DND-41 (cell line): ENCODE results near the gene ARHGEF3.

Experiments used
- ATAC-seq: fragments of 200-7000 bp; cut with Tn5 transposase; 3 replicates; pipeline ENCODE4 v1.9.1; 2021; ENCODE audit warnings: low read depth; ENCODE audit not compliant: insufficient read depth
- DNase-seq: peaks from one replicate; pipeline ENCODE4 v3.0.0-alpha.2; 2020
- H2AFZ ChIP-seq: 2 replicates; pipeline ENCODE4 v1.6.0; 2012; ENCODE audit warnings: low read depth, low read length
- H3K27ac ChIP-seq: 2 replicates; pipeline ENCODE4 v1.5.1; 2012; ENCODE audit warnings: low read length, inconsistent platforms
- H3K27me3 ChIP-seq: fragments of 200-600 bp; sonication (generic); 2 replicates; pipeline ENCODE4 v1.6.0; 2012; ENCODE audit warnings: low read length, mild to moderate bottlenecking, inconsistent platforms; ENCODE audit not compliant: insufficient read depth, poor library complexity
- H3K36me3 ChIP-seq: 2 replicates; pipeline ENCODE4 v1.5.1; 2012; ENCODE audit warnings: low read length, inconsistent platforms; ENCODE audit not compliant: insufficient read depth
- H3K4me1 ChIP-seq: 2 replicates; pipeline ENCODE4 v1.5.1; 2012; ENCODE audit warnings: mild to moderate bottlenecking, low read length; ENCODE audit not compliant: insufficient read depth
- H3K4me2 ChIP-seq: 2 replicates; pipeline ENCODE4 v1.6.0; 2012; ENCODE audit warnings: mild to moderate bottlenecking, moderate library complexity, low read length, inconsistent platforms; ENCODE audit not compliant: insufficient read depth
- H3K4me3 ChIP-seq, 2 experiments: fragments of 200-600 bp in 1 of 2; shearing (Covaris generic) in 1 of 2; 2 replicates each; pipeline ENCODE4 v1.5.1; 2012 to 2016; ENCODE audit warnings: inconsistent platforms in 2 of 2, low read length in 2 of 2, mild to moderate bottlenecking in 2 of 2, low read depth in 1 of 2, moderate library complexity in 1 of 2
- H3K79me2 ChIP-seq: 2 replicates; pipeline ENCODE4 v1.6.0; 2012; ENCODE audit warnings: low read length, inconsistent platforms; ENCODE audit not compliant: insufficient read depth
- H3K9ac ChIP-seq: 2 replicates; pipeline ENCODE4 v1.6.0; 2012; ENCODE audit warnings: low read depth, mild to moderate bottlenecking, inconsistent platforms, low read length, moderate library complexity
- H3K9me3 ChIP-seq: 2 replicates; pipeline ENCODE4 v1.5.1; 2012; ENCODE audit warnings: low read length, moderate library complexity, mild to moderate bottlenecking, inconsistent platforms; ENCODE audit not compliant: insufficient read depth, severe bottlenecking
- H4K20me1 ChIP-seq: 2 replicates; pipeline ENCODE4 v1.6.0; 2012; ENCODE audit warnings: low read length; ENCODE audit not compliant: insufficient read depth
- EZH2 ChIP-seq: IDR thresholded peaks from 3 replicates; pipeline ENCODE4 v1.6.1; 2012; ENCODE audit warnings: borderline replicate concordance, low read depth, mild to moderate bottlenecking, moderate library complexity, low read length, inconsistent platforms; ENCODE audit not compliant: severe bottlenecking
- TF ChIP-seq, protein P1 (sequence below): IDR thresholded peaks from 2 replicates; pipeline ENCODE4 v1.5.1; 2012; ENCODE audit warnings: borderline replicate concordance, low read length, moderate library complexity, mild to moderate bottlenecking; ENCODE audit not compliant: poor library complexity, severe bottlenecking; ENCODE audit errors: extremely low read depth

The ARHGEF3 gene

GRCh38 chr3:56787784-56788256 lies 13.9 kb downstream of the ARHGEF3 start:
- Histone ChIP-seq H3K36me3 (peaks cover 40% of the 10 kb centered on the region), H2AFZ (no peak overlapping the region), H3K4me3 (no peak overlapping the region; a peak in 1 of 4 replicates), H3K4me1 (peaks cover 100% of the 10 kb centered on the region), H3K27me3 (no peaks in the 10 kb centered on the region), H3K9me3 (no peaks in the 10 kb centered on the region), H3K27ac (peak overlapping the region; percentile 89), H3K9ac (peak overlapping the region; percentile 53), H3K4me2 (peak overlapping the region; percentile 64), H3K79me2 (peaks cover 95% of the 10 kb centered on the region), H4K20me1 (peaks cover 23% of the 10 kb centered on the region; the same call in 1 of the 2 replicates)
- ATAC-seq (no peak), DNase-seq (no peak)
- TF ChIP-seq, protein P1, sequence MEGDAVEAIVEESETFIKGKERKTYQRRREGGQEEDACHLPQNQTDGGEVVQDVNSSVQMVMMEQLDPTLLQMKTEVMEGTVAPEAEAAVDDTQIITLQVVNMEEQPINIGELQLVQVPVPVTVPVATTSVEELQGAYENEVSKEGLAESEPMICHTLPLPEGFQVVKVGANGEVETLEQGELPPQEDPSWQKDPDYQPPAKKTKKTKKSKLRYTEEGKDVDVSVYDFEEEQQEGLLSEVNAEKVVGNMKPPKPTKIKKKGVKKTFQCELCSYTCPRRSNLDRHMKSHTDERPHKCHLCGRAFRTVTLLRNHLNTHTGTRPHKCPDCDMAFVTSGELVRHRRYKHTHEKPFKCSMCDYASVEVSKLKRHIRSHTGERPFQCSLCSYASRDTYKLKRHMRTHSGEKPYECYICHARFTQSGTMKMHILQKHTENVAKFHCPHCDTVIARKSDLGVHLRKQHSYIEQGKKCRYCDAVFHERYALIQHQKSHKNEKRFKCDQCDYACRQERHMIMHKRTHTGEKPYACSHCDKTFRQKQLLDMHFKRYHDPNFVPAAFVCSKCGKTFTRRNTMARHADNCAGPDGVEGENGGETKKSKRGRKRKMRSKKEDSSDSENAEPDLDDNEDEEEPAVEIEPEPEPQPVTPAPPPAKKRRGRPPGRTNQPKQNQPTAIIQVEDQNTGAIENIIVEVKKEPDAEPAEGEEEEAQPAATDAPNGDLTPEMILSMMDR, result no peak
- no peak for TF ChIP-seq EZH2

- TF ChIP-seq EZH2, result no peak
- TF ChIP-seq, protein P1, result no peak
Observed at GRCh38 chr3:56787258-56787775, 14.4 kb downstream of the ARHGEF3 start.

DNA sequence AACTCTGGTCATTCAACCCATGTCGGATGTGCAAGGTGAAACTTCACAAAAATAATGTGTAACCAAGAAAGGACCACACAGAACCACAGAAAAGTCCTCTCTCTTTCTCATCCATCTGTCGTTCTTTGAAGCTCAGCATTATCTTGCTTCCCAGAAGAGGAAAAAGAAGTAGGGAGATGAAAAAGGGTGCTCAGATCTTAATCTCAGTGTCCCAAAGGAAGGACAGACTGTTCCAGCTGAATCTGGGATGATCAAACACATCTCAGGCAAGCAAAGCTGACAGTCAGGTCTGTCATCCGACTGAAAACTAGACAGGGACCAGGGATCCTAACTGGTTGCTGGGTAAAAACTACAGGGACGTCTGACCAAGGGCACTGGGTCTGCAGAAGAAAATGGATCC lies 16.2 kb downstream of the ARHGEF3 start:
- ATAC-seq, result no peak
- Histone ChIP-seq H3K79me2 (peaks cover 95% of the 10 kb centered on the region), H3K4me1 (peaks cover 95% of the 10 kb centered on the region), H3K4me3 (no peak overlapping the region; a peak in 1 of 4 replicates), H3K27ac (peak overlapping the region; percentile 89), H4K20me1 (peaks cover 21% of the 10 kb centered on the region; the same call in 1 of the 2 replicates), H3K4me2 (peak overlapping the region; percentile 60), H2AFZ (no peak overlapping the region), H3K36me3 (peaks cover 55% of the 10 kb centered on the region), H3K9me3 (no peaks in the 10 kb centered on the region), H3K9ac (peak overlapping the region; percentile 42), H3K27me3 (no peaks in the 10 kb centered on the region)
- no peak for TF ChIP-seq EZH2
- TF ChIP-seq, protein P1, result no peak
- no peak for DNase-seq

More at GRCh38 chr3:56787258-56787775, 14.4 kb downstream of the ARHGEF3 start:
- H3K79me2 ChIP-seq, result peaks cover 95% of the 10 kb centered on the region
- no peaks in the 10 kb centered on the region for H3K27me3 ChIP-seq
- ATAC-seq, result no peak
- peak overlapping the region; percentile 64 for H3K4me2 ChIP-seq
- peak overlapping the region; percentile 89 for H3K27ac ChIP-seq
- peaks cover 43% of the 10 kb centered on the region for H3K36me3 ChIP-seq
- peak overlapping the region; percentile 42 for H3K9ac ChIP-seq
- no peaks in the 10 kb centered on the region for H3K9me3 ChIP-seq
- no peak overlapping the region for H3K4me3 ChIP-seq
- DNase-seq, result no peak
- H3K4me1 ChIP-seq, result peaks cover 100% of the 10 kb centered on the region
- peaks cover 23% of the 10 kb centered on the region; the same call in 1 of the 2 replicates for H4K20me1 ChIP-seq
- no peak overlapping the region for H2AFZ ChIP-seq
